Measurements from ENCODE around the gene MGAT1. TPM values are rescaled to one million over a fixed set of nuclear protein-coding genes. Genes with fewer than 3 reads are reported as not detected.
"Not testable (repeated sequence)": the region's sequence is repeated elsewhere in the genome, so short reads cannot be mapped to it uniquely, and the experiment has no call there.

The MGAT1 gene
- total RNA-seq, 2 donors from 2014 or later, result 150 to 160 TPM

- DNase-seq (ENCODE audit: low spot score), result no peak
- intact Hi-C loops (cut with DNase I), result no loop called here
These were observed 30.8 kb downstream of the MGAT1 start for GRCh38 chr5:180771839-180772238.

GRCh38 chr5:180769821-180770220 is 32.8 kb downstream of the MGAT1 start:
- intact Hi-C loops (cut with DNase I), result no loop called here
- DNase-seq (ENCODE audit: low spot score), result no peak

DNA sequence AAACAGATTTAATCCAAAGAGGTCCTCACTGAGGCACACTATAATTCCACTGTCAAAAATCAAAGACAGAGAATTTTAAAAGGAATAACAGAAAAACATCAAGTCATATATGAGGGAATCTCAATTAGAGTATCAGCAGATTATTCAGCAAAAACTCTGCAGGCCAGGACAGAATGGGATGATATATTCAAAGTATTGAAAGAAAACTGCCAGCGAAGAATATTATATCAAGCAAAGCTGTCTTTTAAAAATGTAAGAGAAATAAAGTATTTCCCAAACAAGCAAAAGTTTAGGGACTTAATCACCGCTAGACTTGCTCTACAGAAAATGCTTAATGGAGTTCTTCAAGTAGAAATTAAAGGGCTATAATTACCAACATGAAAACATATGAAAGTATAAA is 47.0 kb downstream of the MGAT1 start:
- no peak for DNase-seq (ENCODE audit: low spot score)
- intact Hi-C loops (cut with DNase I), result no loop called here

DNA sequence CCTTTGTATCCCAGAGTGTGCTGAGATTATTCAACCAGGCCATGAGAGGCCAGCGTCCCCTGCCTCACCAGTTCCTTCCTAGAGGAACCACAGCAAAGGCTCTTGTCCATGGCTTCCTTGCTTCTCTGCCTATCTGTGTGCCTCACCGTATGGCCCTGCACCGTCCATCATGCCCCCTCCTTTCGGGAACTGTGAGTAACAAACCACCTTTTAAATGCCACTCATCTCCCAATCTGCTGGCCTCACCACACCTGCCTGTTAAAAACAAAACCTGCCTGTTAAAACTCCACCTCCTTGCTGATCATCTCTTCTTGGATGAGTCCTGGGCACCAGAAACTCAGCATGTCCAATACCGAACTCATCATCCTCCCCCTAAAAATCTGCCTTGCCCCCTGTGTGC is 58.4 kb downstream of the MGAT1 start:
- intact Hi-C loops (cut with DNase I), result no loop called here
- no peak for DNase-seq (ENCODE audit: low spot score)

GRCh38 chr5:180742727-180743126 is 59.9 kb downstream of the MGAT1 start:
- intact Hi-C loops (cut with DNase I), result no loop called here
- DNase-seq (ENCODE audit: low spot score), result no peak

DNA sequence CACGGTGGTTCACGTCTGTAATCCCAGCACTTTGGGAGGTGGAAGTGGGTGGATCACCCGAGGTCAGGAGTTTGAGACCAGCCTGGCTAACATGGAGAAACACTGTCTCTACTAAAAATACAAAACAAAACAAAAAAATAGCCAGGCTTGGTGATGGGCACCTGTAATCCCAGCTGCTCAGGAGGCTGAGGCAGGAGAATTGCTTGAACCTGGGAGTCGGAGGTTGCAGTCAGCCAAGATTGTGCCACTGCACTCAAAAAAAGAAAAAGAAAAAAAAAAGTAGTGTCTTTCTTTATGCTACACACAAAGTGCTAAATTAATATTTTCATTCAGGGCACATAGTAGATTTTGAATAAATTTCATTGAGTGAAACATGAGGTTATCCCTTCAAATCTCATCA is 61.7 kb downstream of the MGAT1 start:
- DNase-seq (ENCODE audit: low spot score); intact Hi-C loops (cut with DNase I): not testable (repeated sequence)

GRCh38 chr5:180739958-180740357 is 62.6 kb downstream of the MGAT1 start, which contains the start of gene OR2Y1:
Gene OR2Y1, minus strand, starts transcription at chr5:180740058. Its CDS starts 0 bp downstream, at chr5:180740058.
- DNase-seq (ENCODE audit: low spot score), result no peak
- intact Hi-C loops (cut with DNase I), result no loop called here

DNA sequence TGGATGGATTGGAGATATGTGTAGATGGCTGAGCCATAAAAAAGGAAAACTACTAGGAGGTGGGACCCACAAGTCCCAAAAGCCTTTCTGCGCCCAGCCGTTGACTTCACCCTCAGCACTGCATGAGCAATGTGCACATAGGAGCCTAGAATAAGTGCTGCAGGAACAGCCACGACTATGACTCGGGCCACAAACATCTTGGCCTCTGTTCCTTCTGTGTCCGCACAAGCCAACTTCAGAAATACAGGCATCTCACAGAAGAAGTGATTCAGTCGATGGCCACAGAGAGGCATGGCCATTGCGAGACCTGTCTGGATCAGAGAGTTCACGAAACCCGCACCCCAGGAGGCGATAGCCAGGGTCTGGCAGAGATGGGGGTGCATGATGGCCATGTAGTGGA is 63.3 kb downstream of the MGAT1 start:
- DNase-seq (ENCODE audit: low spot score), result no peak

GRCh38 chr5:180736536-180736935 is 66.1 kb downstream of the MGAT1 start:
- DNase-seq (ENCODE audit: low spot score), result no peak
- intact Hi-C loops (cut with DNase I), result no loop called here

More for the DNA sequence above, 63.3 kb downstream of the MGAT1 start:
- intact Hi-C loops (cut with DNase I), result no loop called here

Other genes with a start within 250 kb of the MGAT1 start
- not detected for gene SCGB3A1, start 211.3 kb downstream of the MGAT1 start, total RNA-seq
- 10 to 100 TPM; 18.0 to 29.6 TPM for gene FLT4, start 153.2 kb downstream of the MGAT1 start, total RNA-seq
- not detected for gene OR2Y1, start 62.7 kb downstream of the MGAT1 start, total RNA-seq
- 10 to 100 TPM; 21.2 to 22.2 TPM for gene ZFP62, start 58.5 kb upstream of the MGAT1 start, total RNA-seq
- not detected for gene BTNL8, start 96.4 kb upstream of the MGAT1 start, total RNA-seq
- not detected for gene BTNL3, start 186.0 kb upstream of the MGAT1 start, total RNA-seq
- 10 to 100 TPM; 13.4 to 22.6 TPM for gene BTNL9, start 237.5 kb upstream of the MGAT1 start, total RNA-seq